Neuronal stem cell (in vitro differentiated cells): ENCODE results near the gene PFKP.
A peak's percentile ranks its signal among the peaks of the same experiment; 100 is the strongest.

Source experiments
- DNase-seq: peaks from one replicate; pipeline ENCODE4 v3.0.0-alpha.2; 2013; ENCODE audit warnings: low spot score
- H2AFZ ChIP-seq: one replicate; pipeline ENCODE4 v1.6.1; 2013; ENCODE audit warnings: mild to moderate bottlenecking, low read length, inconsistent platforms
- H2AK5ac ChIP-seq: 2 replicates; pipeline ENCODE4 v1.6.1; 2013; ENCODE audit warnings: low read depth, mild to moderate bottlenecking, inconsistent platforms, low read length, moderate library complexity, mixed read lengths
- H2BK120ac ChIP-seq: 2 replicates; pipeline ENCODE4 v1.6.1; 2013; ENCODE audit warnings: low read depth, mild to moderate bottlenecking, inconsistent platforms, low read length, moderate library complexity, mixed read lengths
- H2BK12ac ChIP-seq: one replicate; pipeline ENCODE4 v1.6.1; 2013; ENCODE audit warnings: low read length, inconsistent platforms
- H2BK15ac ChIP-seq: 2 replicates; pipeline ENCODE4 v1.6.1; 2013; ENCODE audit warnings: mild to moderate bottlenecking, low read length, inconsistent platforms, mixed read lengths
- H2BK5ac ChIP-seq: one replicate; pipeline ENCODE4 v1.6.1; 2013; ENCODE audit warnings: inconsistent platforms, mild to moderate bottlenecking, low read length, moderate library complexity
- H3K14ac ChIP-seq: one replicate; pipeline ENCODE4 v1.6.1; 2013; ENCODE audit warnings: low read length, inconsistent platforms
- H3K18ac ChIP-seq: 2 replicates; pipeline ENCODE4 v1.6.1; 2013; ENCODE audit warnings: low read length, inconsistent platforms
- H3K23ac ChIP-seq: 2 replicates; pipeline ENCODE4 v1.6.1; 2013; ENCODE audit warnings: low read depth, mild to moderate bottlenecking, mixed read lengths, low read length, inconsistent platforms; ENCODE audit not compliant: poor library complexity
- H3K27ac ChIP-seq: replicated peaks from 3 replicates; pipeline ENCODE4 v1.5.1; 2013; ENCODE audit warnings: low read length, inconsistent platforms
- H3K27me3 ChIP-seq, 3 experiments: 2 replicates each; pipeline ENCODE4 v1.6.1; 2013; ENCODE audit warnings: low read length in 3 of 3, mild to moderate bottlenecking in 2 of 3, inconsistent platforms in 1 of 3, low read depth in 1 of 3, mixed read lengths in 1 of 3, moderate library complexity in 1 of 3; ENCODE audit not compliant: control insufficient read depth in 3 of 3, insufficient read depth in 3 of 3
- H3K36me3 ChIP-seq, 2 donors: replicated peaks in 1 of 2; 2 replicates each; pipeline ENCODE4 v1.6.1; 2013; ENCODE audit warnings: low read length in 2 of 2; ENCODE audit not compliant: control insufficient read depth in 2 of 2, insufficient read depth in 2 of 2
- H3K4ac ChIP-seq: 2 replicates; pipeline ENCODE4 v1.6.1; 2013; ENCODE audit warnings: inconsistent platforms, mild to moderate bottlenecking, low read length, moderate library complexity
- H3K4me1 ChIP-seq, 2 donors: 1 replicate in 1 of 2; 2 replicates in 1 of 2; pipeline ENCODE4 v1.6.1; 2013; ENCODE audit warnings: low read length in 2 of 2, low read depth in 1 of 2; ENCODE audit not compliant: control insufficient read depth in 2 of 2, insufficient read depth in 1 of 2
- H3K4me2 ChIP-seq: one replicate; pipeline ENCODE4 v1.6.1; 2013; ENCODE audit warnings: mild to moderate bottlenecking, low read length, inconsistent platforms; ENCODE audit not compliant: insufficient read depth, poor library complexity, severe bottlenecking
- H3K4me3 ChIP-seq, 2 donors: 2 replicates each; pipeline ENCODE4 v1.5.1; 2013; ENCODE audit warnings: low read length in 2 of 2, mild to moderate bottlenecking in 2 of 2, inconsistent platforms in 1 of 2, moderate library complexity in 1 of 2
- H3K79me1 ChIP-seq: one replicate; pipeline ENCODE4 v1.6.1; 2013; ENCODE audit warnings: low read depth, mild to moderate bottlenecking, inconsistent platforms, low read length, moderate library complexity
- H3K9ac ChIP-seq: one replicate; pipeline ENCODE4 v1.6.1; 2013; ENCODE audit warnings: mild to moderate bottlenecking, low read depth, low read length, inconsistent platforms; ENCODE audit not compliant: poor library complexity
- H3K9me3 ChIP-seq, 2 donors: replicated peaks in 1 of 2; 2 replicates each; pipeline versions ENCODE3 to v1.6.1; 2013; ENCODE audit warnings: low read length in 2 of 2, mild to moderate bottlenecking in 2 of 2, inconsistent platforms in 1 of 2, low read depth in 1 of 2, mixed read lengths in 1 of 2, moderate library complexity in 1 of 2; ENCODE audit not compliant: control insufficient read depth in 2 of 2, insufficient read depth in 1 of 2
- H4K8ac ChIP-seq: one replicate; pipeline ENCODE4 v1.6.1; 2013; ENCODE audit warnings: low read depth, mild to moderate bottlenecking, inconsistent platforms, low read length, moderate library complexity
- H4K91ac ChIP-seq: one replicate; pipeline ENCODE4 v1.6.1; 2013; ENCODE audit warnings: low read length, low read depth, mild to moderate bottlenecking, inconsistent platforms; ENCODE audit not compliant: poor library complexity
- WGBS, 2 donors: extraction: QIAGEN DNeasy Blood & Tissue Kit; methylation state at CpG; one replicate each; pipeline ENCODE4 v1.1.7; 2013; ENCODE audit warnings: missing lambda C conversion rate in 2 of 2, mixed read lengths in 1 of 2; ENCODE audit not compliant: insufficient read length in 2 of 2, insufficient replicate concordance in 1 of 2; ENCODE audit errors: extremely low coverage in 2 of 2; 5-methylcytosine and 5-hydroxymethylcytosine counted together

The PFKP gene

DNA sequence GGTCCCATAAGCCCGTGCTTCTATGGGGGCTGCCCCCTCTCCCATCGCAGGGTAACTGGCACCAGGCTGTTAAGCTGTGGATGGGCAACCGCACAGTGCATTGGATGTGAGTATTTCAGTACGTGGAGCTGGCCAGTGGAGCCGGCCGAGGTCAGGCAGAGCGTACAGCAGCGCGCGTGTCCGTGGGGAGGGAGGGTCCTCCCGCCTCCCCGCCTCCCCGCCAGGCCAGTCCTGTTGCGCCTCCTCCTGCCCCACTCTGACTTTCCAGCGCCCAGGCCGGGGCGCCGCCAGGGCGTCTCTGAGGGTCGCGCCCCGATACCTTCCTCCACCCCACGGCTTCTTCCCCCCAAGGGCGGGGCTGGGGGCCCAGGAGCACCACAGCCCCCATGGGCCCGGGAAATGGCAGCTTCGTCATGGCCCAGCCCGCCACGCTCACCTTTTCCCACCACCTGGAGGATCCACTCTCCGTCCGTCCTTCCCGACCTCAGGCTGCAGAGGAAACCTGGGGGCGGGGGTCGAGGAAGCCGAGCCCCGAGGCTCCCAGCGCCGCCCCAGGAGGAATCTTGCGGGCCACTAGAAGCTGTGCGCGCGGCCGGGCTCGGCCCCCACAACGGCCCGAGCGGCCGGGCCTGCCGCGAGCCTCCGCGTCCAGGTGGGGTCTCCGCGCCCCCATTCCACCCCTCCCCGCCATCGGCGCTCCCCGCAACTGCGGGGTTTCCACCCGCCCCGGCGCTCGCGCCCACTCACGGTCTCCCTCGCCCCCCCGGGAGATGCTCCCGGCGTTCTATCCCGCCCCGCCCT, 831 bp upstream of the PFKP start:
- Histone ChIP-seq H3K9ac (no peak overlapping the region), H3K36me3 (no peaks in the 10 kb centered on the region), H2BK120ac (no peak overlapping the region), H3K9me3 (no peaks in the 10 kb centered on the region), H3K14ac (peak overlapping the region; percentile 65), H3K4me2 (peak overlapping the region; percentile 98), H2BK5ac (peak overlapping the region; percentile 28), H3K18ac (peak overlapping the region; percentile 92), H3K23ac (no peak overlapping the region), H4K8ac (no peak overlapping the region), H3K4ac (no peak overlapping the region), H2AFZ (peak overlapping the region; percentile 96), H3K79me1 (no peaks in the 10 kb centered on the region), H2AK5ac (peak overlapping the region; percentile 12), H3K27ac (no peak overlapping the region), H2BK15ac (peak overlapping the region; percentile 69), H3K4me3 (peak overlapping the region; percentile 28 to 84), H2BK12ac (peak overlapping the region; percentile 86), H3K27me3 (peaks cover 4 to 42% (median 17%) of the 10 kb centered on the region in 3 experiments), H4K91ac (no peak overlapping the region), H3K4me1 (peaks cover 0 to 3% of the 10 kb centered on the region in 2 donors)
- no peak for DNase-seq
- no CpG with 5 or more reads among the region's 71 CpGs for WGBS, 2 donors

DNA sequence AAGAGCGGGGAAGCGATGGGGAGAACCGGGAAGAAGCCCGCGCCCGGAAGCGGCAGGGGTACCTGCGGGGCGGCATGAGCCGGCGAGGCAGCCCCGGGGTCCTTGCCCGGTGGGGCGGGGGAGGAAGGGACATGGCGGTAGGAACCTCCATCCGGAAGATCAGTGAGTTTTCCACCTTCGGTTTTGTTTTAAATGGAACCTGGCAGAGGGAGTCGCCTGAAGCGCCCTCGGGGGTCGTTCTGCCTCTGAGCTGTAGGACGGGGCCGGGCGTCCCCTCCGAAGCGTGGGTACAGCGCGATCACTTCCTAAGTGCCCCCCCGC, 471 bp downstream of the PFKP start:
- Histone ChIP-seq H3K27me3 (peaks cover 4 to 42% (median 17%) of the 10 kb centered on the region in 3 experiments), H3K4me3 (peak overlapping the region; percentile 53 to 89), H2AFZ (peak overlapping the region; percentile 96), H2BK15ac (no peak overlapping the region), H3K14ac (peak overlapping the region; percentile 92), H4K8ac (no peak overlapping the region), H2AK5ac (no peak overlapping the region), H3K36me3 (no peaks in the 10 kb centered on the region), H2BK12ac (no peak overlapping the region), H4K91ac (no peak overlapping the region), H3K9me3 (no peaks in the 10 kb centered on the region), H3K23ac (peak overlapping the region; percentile 71), H3K18ac (peak overlapping the region; percentile 96), H2BK5ac (peak overlapping the region; percentile 36), H3K9ac (peak overlapping the region; percentile 81), H3K79me1 (no peaks in the 10 kb centered on the region), H2BK120ac (no peak overlapping the region), H3K4me2 (peak overlapping the region; percentile 98), H3K4ac (no peak overlapping the region), H3K4me1 (peaks cover 0 to 3% of the 10 kb centered on the region in 2 donors), H3K27ac (no peak overlapping the region)
- WGBS, 2 donors: no CpG with 5 or more reads among the region's 29 CpGs
- no peak for DNase-seq

DNA sequence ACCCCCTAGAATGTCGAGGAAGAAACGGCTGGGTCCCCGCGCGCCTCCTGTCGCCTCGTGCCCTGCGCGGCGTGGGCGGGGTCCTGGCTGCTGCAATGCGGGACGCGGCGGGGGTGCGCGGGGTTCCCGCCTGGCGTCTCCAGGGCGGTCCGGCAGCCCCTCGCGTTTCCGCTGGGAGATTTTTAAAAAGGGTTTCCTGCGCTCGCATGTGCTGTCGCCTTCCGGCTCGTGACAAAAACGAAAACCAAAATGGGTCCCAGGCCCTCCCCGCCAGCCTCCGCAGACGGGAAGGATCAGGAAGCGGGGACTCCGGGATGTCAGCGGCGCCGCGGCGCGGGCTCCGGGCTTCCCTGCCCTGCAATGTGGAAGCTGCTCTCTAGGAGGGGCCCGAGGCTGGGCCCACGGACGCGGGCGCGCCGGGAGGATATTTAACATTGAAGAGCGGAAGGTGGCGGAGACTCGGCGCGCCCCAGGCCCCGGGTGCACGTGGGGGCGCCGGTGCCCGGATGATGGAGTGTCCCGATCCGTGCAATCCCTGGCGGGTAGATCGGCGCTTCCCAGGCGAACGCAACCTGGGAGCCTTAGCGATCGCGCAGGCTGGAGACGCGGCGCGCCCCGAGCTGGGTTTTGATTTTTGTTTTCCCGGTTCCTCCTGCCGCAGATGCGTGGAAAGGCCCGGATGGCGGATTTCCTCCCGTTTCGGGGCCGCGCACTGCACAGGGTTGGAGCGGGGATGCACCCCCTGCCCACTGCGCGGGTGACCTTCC, 1.0 kb downstream of the PFKP start:
- H3K18ac ChIP-seq: peak overlapping the region; percentile 96
- no peak overlapping the region for H4K8ac ChIP-seq
- no peaks in the 10 kb centered on the region for H3K79me1 ChIP-seq
- peak overlapping the region; percentile 53 to 89 for H3K4me3 ChIP-seq
- H3K4me2 ChIP-seq: peak overlapping the region; percentile 98
- no peaks in the 10 kb centered on the region for H3K36me3 ChIP-seq
- H3K27ac ChIP-seq: no peak overlapping the region
- H3K4ac ChIP-seq: no peak overlapping the region
- peak overlapping the region; percentile 53 for H2BK15ac ChIP-seq
- H2BK120ac ChIP-seq: no peak overlapping the region
- H3K9ac ChIP-seq: peak overlapping the region; percentile 90
- H2BK12ac ChIP-seq: no peak overlapping the region
- H3K14ac ChIP-seq: peak overlapping the region; percentile 92
- no peak overlapping the region for H2BK5ac ChIP-seq
- peak overlapping the region; percentile 71 for H3K23ac ChIP-seq
- no CpG with 5 or more reads among the region's 86 CpGs for WGBS, 2 donors
- no peaks in the 10 kb centered on the region for H3K9me3 ChIP-seq
- H4K91ac ChIP-seq: no peak overlapping the region
- H3K4me1 ChIP-seq: peaks cover 0 to 3% of the 10 kb centered on the region in 2 donors
- H2AK5ac ChIP-seq: peak overlapping the region; percentile 20
- peak overlapping the region; percentile 96 for H2AFZ ChIP-seq
- peaks cover 4 to 42% (median 17%) of the 10 kb centered on the region in 3 experiments for H3K27me3 ChIP-seq
- DNase-seq: no peak
